NCI-H1436 (cell line): ENCODE data around the gene NACC2.
"Not testable (repeated sequence)": the region's sequence is repeated elsewhere in the genome, so short reads cannot be mapped to it uniquely, and the experiment has no call there.

Source experiments
- DNase-seq: peaks from one replicate; lab custom pipeline; 2025; lab: John Stamatoyannopoulos, UW

Gene NACC2

GRCh38 chr9:135975834-135976233, 119.3 kb downstream of the NACC2 start:
- DNase-seq: no peak

DNA sequence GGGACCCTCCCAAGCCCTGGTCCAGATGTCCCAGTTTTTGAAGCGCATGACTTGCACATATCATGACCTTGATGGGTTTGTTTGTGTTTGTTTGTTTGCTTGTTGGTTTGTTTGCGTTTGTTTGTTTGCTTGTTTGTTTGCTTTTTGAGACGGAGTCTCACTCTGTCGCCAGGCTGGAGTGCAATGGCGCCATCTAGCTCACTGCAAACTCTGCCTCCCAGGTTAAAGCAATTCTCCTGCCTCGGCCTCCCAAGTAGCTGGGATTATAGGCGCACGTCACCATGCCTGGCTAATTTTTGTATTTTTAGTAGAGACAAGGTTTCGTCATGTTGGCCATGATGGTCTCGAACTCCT, 120.9 kb downstream of the NACC2 start:
- no peak for DNase-seq

GRCh38 chr9:135973277-135974219, 121.5 kb downstream of the NACC2 start:
- no peak for DNase-seq

- DNase-seq: no peak
Measured at GRCh38 chr9:135971892-135972291, 123.2 kb downstream of the NACC2 start.

- DNase-seq: no peak
Measured at GRCh38 chr9:135971111-135971766, 123.8 kb downstream of the NACC2 start.

DNA sequence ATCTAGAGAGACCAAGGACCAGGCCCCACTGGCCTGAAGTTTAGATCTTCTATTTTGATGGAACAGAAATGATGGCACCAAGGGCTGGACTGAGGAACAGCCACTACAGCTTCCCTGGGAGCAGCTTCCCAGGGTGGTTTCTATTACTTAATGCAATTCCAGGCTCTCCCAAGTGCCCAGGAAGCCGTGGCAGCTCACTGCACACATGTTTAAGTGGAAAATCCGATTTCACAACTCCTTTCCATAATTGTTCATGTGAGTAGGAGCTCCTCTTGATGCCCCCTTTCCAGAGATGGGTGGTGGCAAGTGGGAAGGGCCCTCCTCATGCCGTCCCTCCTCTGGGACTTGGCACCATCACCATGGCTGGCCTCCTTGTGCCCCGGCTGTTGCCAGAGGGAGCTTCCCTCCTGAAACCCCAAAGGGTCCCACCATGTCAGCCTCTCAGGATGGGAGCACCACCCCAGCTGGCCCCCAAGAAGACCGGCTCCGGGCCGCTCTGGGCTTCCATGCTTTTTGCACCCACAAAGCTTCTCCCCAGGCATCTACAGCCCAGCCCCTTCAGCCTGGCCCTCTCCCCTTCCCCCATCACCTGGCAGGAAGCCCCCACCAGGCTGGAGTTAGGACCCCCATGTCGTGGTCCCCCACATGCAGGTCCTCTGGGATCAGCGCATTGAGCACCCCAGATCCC, 124.8 kb downstream of the NACC2 start:
- no peak for DNase-seq

GRCh38 chr9:135969064-135969683, 125.9 kb downstream of the NACC2 start:
- DNase-seq: no peak

DNA sequence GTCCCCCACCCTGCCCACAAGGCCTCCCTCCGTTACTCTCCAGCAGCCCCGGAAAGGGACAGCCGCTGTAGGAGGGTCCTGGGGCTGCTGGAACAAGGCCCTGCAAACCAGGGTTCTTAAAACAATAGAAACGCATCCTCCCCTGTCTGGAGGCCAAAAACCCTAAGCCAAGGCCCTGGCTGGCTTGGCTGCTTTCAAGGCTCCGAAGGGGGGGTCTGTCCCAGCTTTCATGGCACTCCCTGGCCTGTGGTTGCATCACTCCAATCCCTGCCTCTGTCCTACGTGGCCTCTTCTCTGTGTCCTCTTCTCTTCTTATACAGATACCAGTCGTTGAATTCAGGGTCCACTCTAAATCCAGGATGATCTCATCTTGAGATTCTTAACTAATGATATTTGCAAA, 126.5 kb downstream of the NACC2 start:
- DNase-seq: no peak

GRCh38 chr9:135968083-135968476, 127.0 kb downstream of the NACC2 start:
- no peak for DNase-seq

GRCh38 chr9:135966916-135967260, 128.2 kb downstream of the NACC2 start:
- not testable (repeated sequence) for DNase-seq

- no peak for DNase-seq
Measured at GRCh38 chr9:135965124-135965756, 129.8 kb downstream of the NACC2 start.

GRCh38 chr9:135963938-135964337, 131.2 kb downstream of the NACC2 start:
- DNase-seq: no peak

GRCh38 chr9:135963338-135963737, 131.8 kb downstream of the NACC2 start:
- no peak for DNase-seq

DNA sequence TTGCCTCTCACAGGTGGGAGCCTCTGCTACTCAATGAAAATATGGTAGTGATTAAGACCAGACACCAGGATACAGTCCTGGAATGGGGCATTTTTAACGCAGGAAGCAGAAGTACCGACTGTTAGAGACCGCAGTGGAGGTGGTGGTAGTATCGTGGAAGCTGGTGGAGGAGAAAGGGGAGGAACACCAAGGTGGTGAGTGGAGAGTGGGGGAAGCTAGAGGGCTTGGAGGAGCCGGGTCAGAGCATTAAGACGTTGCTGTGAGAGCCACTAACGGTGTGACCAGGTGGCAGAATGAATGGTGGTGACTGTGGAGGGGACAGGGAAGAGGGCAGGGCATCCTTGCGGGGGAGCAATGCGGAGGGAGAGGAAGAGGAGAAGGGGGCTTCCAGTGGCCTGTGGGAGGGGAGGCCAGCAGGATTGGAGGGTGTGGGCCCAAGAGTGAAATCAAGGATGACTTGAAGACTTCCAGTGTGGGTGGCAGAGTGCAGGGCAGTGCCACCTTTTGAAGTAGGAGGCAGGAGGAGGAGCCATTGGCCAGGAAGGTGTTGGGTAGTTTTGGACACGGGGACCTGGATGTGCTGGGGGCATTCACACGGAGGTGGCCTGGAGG, 132.3 kb downstream of the NACC2 start:
- DNase-seq: no peak

DNA sequence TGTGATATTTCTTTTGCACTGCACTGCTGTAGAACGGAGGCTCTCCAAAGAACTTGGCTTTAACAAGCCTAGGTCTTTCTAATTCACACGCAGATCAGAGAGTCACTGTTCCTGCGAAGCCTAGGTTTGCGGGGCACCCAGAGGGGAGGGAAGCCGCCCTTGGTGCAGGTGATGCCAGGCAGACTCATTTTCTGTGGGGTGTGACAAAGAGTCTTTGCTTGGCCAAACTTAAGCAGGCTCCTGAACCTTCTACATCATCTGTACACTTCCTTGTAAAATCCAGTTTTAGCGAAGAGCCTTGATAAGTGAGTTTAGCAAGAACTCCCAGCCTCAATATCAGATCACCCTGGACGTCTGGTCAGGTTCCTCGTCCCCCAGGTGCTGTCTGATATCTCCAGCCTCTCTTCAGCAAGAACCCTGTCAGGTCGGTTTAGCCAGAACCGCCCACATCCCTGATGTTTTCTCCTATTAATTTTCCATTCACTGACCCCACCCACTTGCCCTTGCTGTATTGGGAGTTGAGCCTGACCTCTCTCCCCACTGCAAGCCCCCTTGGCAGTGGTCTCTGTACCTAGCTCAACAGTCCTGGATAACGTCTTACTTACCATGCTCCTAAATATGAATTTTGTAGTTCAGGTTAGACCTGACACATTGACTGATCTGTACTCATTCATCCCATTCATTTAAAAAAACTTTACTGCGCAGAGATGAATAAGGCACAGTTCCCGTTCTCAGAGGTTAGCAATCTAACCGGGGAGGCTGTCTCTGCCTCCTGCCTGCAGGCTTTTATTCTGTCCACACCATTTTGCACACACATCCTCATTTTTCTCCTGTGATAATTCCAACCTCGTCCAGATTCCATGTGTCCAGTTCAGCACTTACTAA, 133.0 kb downstream of the NACC2 start:
- no peak for DNase-seq

DNA sequence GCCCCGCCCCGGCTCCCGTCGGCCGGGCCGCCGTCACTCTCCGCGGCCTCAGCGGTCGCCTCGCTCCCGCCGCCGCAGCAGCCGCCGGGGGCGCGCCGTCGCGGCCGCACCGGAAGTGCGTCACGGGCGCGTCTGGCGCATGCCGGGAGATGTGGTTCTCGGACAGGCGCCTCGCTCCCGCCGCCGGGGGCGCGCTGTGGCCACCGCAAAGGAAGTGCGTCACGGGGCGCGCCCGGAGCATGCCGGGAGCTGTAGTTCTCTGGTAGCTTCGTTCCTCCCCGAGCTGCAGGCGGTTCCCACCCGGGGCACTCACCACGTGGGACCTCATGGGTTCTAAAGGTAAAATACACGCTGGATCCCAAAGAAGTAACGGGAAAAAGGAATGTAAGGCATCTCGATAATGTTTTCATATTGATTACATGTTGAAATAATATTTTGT, 133.8 kb downstream of the NACC2 start, which contains the start of gene UBAC1:
Gene UBAC1, minus strand, starts transcription at position 97 of the 439 bp plus-strand sequence. CDS start 211 bp downstream, outside the sequence.
- DNase-seq: peak; percentile 89

GRCh38 chr9:135960411-135961276, 134.4 kb downstream of the NACC2 start:
- DNase-seq: no peak

DNA sequence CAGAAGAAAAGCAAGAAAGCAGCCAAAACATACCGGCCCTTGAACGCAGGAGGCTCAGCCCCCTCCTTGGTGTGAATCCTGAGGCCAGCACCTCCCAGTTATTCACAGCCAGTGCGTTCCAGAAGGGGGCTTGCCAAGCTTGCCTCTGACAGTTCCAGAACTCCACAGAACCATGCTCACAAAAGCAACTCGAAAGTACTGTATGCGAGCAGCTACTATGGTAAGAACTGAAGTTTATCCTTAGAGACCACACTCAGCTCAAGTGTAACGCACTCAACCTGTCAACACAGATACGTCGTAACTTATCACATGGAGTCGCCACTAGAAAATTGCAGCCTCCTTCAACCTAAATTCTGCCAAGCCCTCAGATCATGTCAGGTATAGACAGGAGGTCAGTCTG, 135.3 kb downstream of the NACC2 start:
- DNase-seq: no peak

DNA sequence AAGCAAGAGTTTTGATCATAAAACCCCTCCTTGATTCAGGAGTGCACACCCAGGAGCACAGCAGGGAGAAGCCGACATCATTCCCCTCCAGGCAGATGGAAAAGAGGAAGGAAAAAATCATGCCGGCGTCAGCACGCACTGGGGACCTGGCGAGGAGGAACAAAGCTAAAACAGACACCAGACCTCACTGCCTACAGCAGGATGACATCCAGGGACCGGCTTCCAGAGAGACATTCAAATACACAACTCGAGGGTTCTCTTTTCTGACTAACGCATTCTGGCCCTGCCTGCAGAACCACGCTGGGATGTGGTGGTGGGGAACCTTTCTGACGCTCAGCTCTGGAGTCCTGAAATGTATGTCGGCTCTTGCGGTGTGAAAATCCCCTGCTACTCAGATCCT, 136.6 kb downstream of the NACC2 start:
- DNase-seq: no peak
